GM11168 (cell line): ENCODE results near the gene FAM98A.

Experiments used
- in situ Hi-C: fragments of 300-500 bp; cut with MboI; formaldehyde crosslinking; loops from one replicate; pipeline ENCODE4 v1.12.0; 2022; ENCODE audit warnings: low sequenced_read_pairs; ENCODE audit not compliant: unreplicated experiment

Gene FAM98A

GRCh38 chr2:33599175-33599942 lies at the start of gene FAM98A:
Gene FAM98A, minus strand, starts transcription at chr2:33599299. Its CDS starts 78 bp downstream, at chr2:33599221.
- in situ Hi-C loops = no loop called here

GRCh38 chr2:33645861-33646260 lies 46.8 kb upstream of the FAM98A start:
- in situ Hi-C loops = no loop called here

GRCh38 chr2:33644215-33644614 lies 45.1 kb upstream of the FAM98A start:
- in situ Hi-C loops = no loop called here

GRCh38 chr2:33636001-33636400 lies 36.9 kb upstream of the FAM98A start:
- in situ Hi-C loops = no loop called here

- in situ Hi-C loops = no loop called here
Observed at GRCh38 chr2:33634261-33634910, 35.3 kb upstream of the FAM98A start.

- in situ Hi-C loops = no loop called here
Observed at GRCh38 chr2:33633315-33633714, 34.2 kb upstream of the FAM98A start.

GRCh38 chr2:33632831-33633230 lies 33.7 kb upstream of the FAM98A start:
- in situ Hi-C loops = no loop called here

- in situ Hi-C loops = no loop called here
Observed at GRCh38 chr2:33628031-33628827, 29.1 kb upstream of the FAM98A start.

GRCh38 chr2:33619028-33619427 lies 19.9 kb upstream of the FAM98A start:
- in situ Hi-C loops = no loop called here

- in situ Hi-C loops = no loop called here
Observed at GRCh38 chr2:33617989-33618388, 18.9 kb upstream of the FAM98A start.

GRCh38 chr2:33617401-33617800 lies 18.3 kb upstream of the FAM98A start:
- in situ Hi-C loops = no loop called here

GRCh38 chr2:33616873-33617272 lies 17.8 kb upstream of the FAM98A start:
- in situ Hi-C loops = no loop called here

- in situ Hi-C loops = no loop called here
Observed at GRCh38 chr2:33614190-33614589, 15.1 kb upstream of the FAM98A start.

- in situ Hi-C loops = no loop called here
Observed at GRCh38 chr2:33607905-33608304, 8.8 kb upstream of the FAM98A start.

- in situ Hi-C loops = no loop called here
Observed at GRCh38 chr2:33607251-33607721, 8.2 kb upstream of the FAM98A start.

- in situ Hi-C loops = no loop called here
Observed at GRCh38 chr2:33606622-33607021, 7.5 kb upstream of the FAM98A start.

GRCh38 chr2:33606100-33606499 lies 7.0 kb upstream of the FAM98A start:
- in situ Hi-C loops = no loop called here

GRCh38 chr2:33605056-33605455 lies 6.0 kb upstream of the FAM98A start:
- in situ Hi-C loops = no loop called here

GRCh38 chr2:33603416-33603815 lies 4.3 kb upstream of the FAM98A start:
- in situ Hi-C loops = no loop called here

- in situ Hi-C loops = no loop called here
Observed at GRCh38 chr2:33602201-33602830, 3.2 kb upstream of the FAM98A start.

- in situ Hi-C loops = no loop called here
Observed at GRCh38 chr2:33599943-33600192, 769 bp upstream of the FAM98A start.
